Measurements from ENCODE around the gene OMA1. TPM values are rescaled to one million over a fixed set of nuclear protein-coding genes. Genes with fewer than 3 reads are reported as not detected.
"Not testable (repeated sequence)": the region's sequence is repeated elsewhere in the genome, so short reads cannot be mapped to it uniquely, and the experiment has no call there.

Gene OMA1
- total RNA-seq, 1 donor from 2014 or later, result 9.2 TPM

GRCh38 chr1:58496042-58496441 lies 50.5 kb downstream of the OMA1 start:
- Mint-ChIP-seq H3K27ac (ENCODE audit: unreplicated experiment) (no peak overlapping the region), H3K4me3 (ENCODE audit: unreplicated experiment) (no peak overlapping the region), H3K36me3 (ENCODE audit: unreplicated experiment) (peaks cover 8% of the 10 kb centered on the region), H3K27me3 (ENCODE audit: unreplicated experiment) (no peaks in the 10 kb centered on the region), H3K9me3 (ENCODE audit: unreplicated experiment) (peaks cover 9% of the 10 kb centered on the region), H3K4me1 (ENCODE audit: unreplicated experiment) (no peaks in the 10 kb centered on the region)
- DNase-seq (ENCODE audit: extremely low spot score, unreplicated experiment), result no peak
- TF ChIP-seq, protein P1, sequence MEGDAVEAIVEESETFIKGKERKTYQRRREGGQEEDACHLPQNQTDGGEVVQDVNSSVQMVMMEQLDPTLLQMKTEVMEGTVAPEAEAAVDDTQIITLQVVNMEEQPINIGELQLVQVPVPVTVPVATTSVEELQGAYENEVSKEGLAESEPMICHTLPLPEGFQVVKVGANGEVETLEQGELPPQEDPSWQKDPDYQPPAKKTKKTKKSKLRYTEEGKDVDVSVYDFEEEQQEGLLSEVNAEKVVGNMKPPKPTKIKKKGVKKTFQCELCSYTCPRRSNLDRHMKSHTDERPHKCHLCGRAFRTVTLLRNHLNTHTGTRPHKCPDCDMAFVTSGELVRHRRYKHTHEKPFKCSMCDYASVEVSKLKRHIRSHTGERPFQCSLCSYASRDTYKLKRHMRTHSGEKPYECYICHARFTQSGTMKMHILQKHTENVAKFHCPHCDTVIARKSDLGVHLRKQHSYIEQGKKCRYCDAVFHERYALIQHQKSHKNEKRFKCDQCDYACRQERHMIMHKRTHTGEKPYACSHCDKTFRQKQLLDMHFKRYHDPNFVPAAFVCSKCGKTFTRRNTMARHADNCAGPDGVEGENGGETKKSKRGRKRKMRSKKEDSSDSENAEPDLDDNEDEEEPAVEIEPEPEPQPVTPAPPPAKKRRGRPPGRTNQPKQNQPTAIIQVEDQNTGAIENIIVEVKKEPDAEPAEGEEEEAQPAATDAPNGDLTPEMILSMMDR (IDR thresholded peaks at IDR 0.05), result no peak

GRCh38 chr1:58488914-58489313 lies 57.6 kb downstream of the OMA1 start:
- H3K27me3 Mint-ChIP-seq (ENCODE audit: unreplicated experiment); H3K27ac Mint-ChIP-seq (ENCODE audit: unreplicated experiment); H3K4me3 Mint-ChIP-seq (ENCODE audit: unreplicated experiment); DNase-seq (ENCODE audit: extremely low spot score, unreplicated experiment); H3K9me3 Mint-ChIP-seq (ENCODE audit: unreplicated experiment); H3K4me1 Mint-ChIP-seq (ENCODE audit: unreplicated experiment): not testable (repeated sequence)
- H3K36me3 Mint-ChIP-seq (ENCODE audit: unreplicated experiment), result peaks cover 12% of the 10 kb centered on the region

- TF ChIP-seq, protein P1 (IDR thresholded peaks at IDR 0.05), result no peak
- Mint-ChIP-seq H3K27me3 (ENCODE audit: unreplicated experiment) (no peaks in the 10 kb centered on the region), H3K36me3 (ENCODE audit: unreplicated experiment) (peaks cover 10% of the 10 kb centered on the region), H3K27ac (ENCODE audit: unreplicated experiment) (no peak overlapping the region), H3K9me3 (ENCODE audit: unreplicated experiment) (peaks cover 3% of the 10 kb centered on the region), H3K4me1 (ENCODE audit: unreplicated experiment) (no peaks in the 10 kb centered on the region), H3K4me3 (ENCODE audit: unreplicated experiment) (no peak overlapping the region)
- DNase-seq (ENCODE audit: extremely low spot score, unreplicated experiment), result no peak
Observed at GRCh38 chr1:58487002-58487401, 59.5 kb downstream of the OMA1 start.

GRCh38 chr1:58481962-58482361 lies 64.6 kb downstream of the OMA1 start:
- TF ChIP-seq, protein P1 (IDR thresholded peaks at IDR 0.05), result no peak
- Mint-ChIP-seq H3K27ac (ENCODE audit: unreplicated experiment) (no peak overlapping the region), H3K4me3 (ENCODE audit: unreplicated experiment) (no peak overlapping the region), H3K9me3 (ENCODE audit: unreplicated experiment) (no peaks in the 10 kb centered on the region), H3K27me3 (ENCODE audit: unreplicated experiment) (no peaks in the 10 kb centered on the region), H3K36me3 (ENCODE audit: unreplicated experiment) (peaks cover 9% of the 10 kb centered on the region), H3K4me1 (ENCODE audit: unreplicated experiment) (no peaks in the 10 kb centered on the region)
- DNase-seq (ENCODE audit: extremely low spot score, unreplicated experiment), result no peak

- Mint-ChIP-seq H3K27ac (ENCODE audit: unreplicated experiment) (no peak overlapping the region), H3K9me3 (ENCODE audit: unreplicated experiment) (no peaks in the 10 kb centered on the region), H3K4me3 (ENCODE audit: unreplicated experiment) (no peak overlapping the region), H3K27me3 (ENCODE audit: unreplicated experiment) (no peaks in the 10 kb centered on the region), H3K4me1 (ENCODE audit: unreplicated experiment) (no peaks in the 10 kb centered on the region), H3K36me3 (ENCODE audit: unreplicated experiment) (peaks cover 9% of the 10 kb centered on the region)
- TF ChIP-seq, protein P1 (IDR thresholded peaks at IDR 0.05), result no peak
- DNase-seq (ENCODE audit: extremely low spot score, unreplicated experiment), result no peak
Observed at GRCh38 chr1:58480191-58480590, 66.3 kb downstream of the OMA1 start.

DNA sequence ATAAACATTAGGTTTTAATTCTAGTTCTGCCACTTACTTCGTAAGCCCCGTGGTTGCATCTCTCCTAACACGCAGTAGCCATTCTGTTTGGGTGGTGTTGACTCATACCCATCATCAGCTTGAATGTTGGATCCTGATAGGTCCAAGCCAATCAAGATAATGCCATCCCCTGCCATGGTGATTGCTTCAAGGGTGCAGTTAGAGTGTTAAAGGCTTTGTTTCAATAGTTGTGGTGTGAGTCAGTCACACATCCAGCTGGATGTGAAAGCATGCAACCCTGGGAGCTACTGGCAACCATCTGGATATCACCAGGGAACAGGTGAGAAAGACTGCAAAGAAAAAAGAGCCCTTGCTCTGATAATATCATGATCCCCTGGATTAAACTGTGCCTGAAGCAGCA lies 69.1 kb downstream of the OMA1 start:
- no peaks in the 10 kb centered on the region for H3K9me3 Mint-ChIP-seq (ENCODE audit: unreplicated experiment)
- H3K4me3 Mint-ChIP-seq (ENCODE audit: unreplicated experiment), result no peak overlapping the region
- no peaks in the 10 kb centered on the region for H3K4me1 Mint-ChIP-seq (ENCODE audit: unreplicated experiment)
- DNase-seq (ENCODE audit: extremely low spot score, unreplicated experiment), result no peak
- peaks cover 7% of the 10 kb centered on the region for H3K36me3 Mint-ChIP-seq (ENCODE audit: unreplicated experiment)
- H3K27ac Mint-ChIP-seq (ENCODE audit: unreplicated experiment), result no peak overlapping the region
- TF ChIP-seq, protein P1 (IDR thresholded peaks at IDR 0.05), result no peak
- no peaks in the 10 kb centered on the region for H3K27me3 Mint-ChIP-seq (ENCODE audit: unreplicated experiment)

Data from osteocyte (in vitro differentiated cells).